DND-41 (cell line): Measurements from ENCODE around the gene IGSF21.
A peak's percentile ranks its signal among the peaks of the same experiment; 100 is the strongest.

Experiments
- ATAC-seq: fragments of 200-7000 bp; cut with Tn5 transposase; 3 replicates; pipeline ENCODE4 v1.9.1; 2021; ENCODE audit warnings: low read depth; ENCODE audit not compliant: insufficient read depth
- DNase-seq: peaks from one replicate; pipeline ENCODE4 v3.0.0-alpha.2; 2020
- H2AFZ ChIP-seq: 2 replicates; pipeline ENCODE4 v1.6.0; 2012; ENCODE audit warnings: low read depth, low read length
- H3K27ac ChIP-seq: 2 replicates; pipeline ENCODE4 v1.5.1; 2012; ENCODE audit warnings: low read length, inconsistent platforms
- H3K27me3 ChIP-seq: fragments of 200-600 bp; sonication (generic); 2 replicates; pipeline ENCODE4 v1.6.0; 2012; ENCODE audit warnings: low read length, mild to moderate bottlenecking, inconsistent platforms; ENCODE audit not compliant: insufficient read depth, poor library complexity
- H3K36me3 ChIP-seq: 2 replicates; pipeline ENCODE4 v1.5.1; 2012; ENCODE audit warnings: low read length, inconsistent platforms; ENCODE audit not compliant: insufficient read depth
- H3K4me1 ChIP-seq: 2 replicates; pipeline ENCODE4 v1.5.1; 2012; ENCODE audit warnings: mild to moderate bottlenecking, low read length; ENCODE audit not compliant: insufficient read depth
- H3K4me2 ChIP-seq: 2 replicates; pipeline ENCODE4 v1.6.0; 2012; ENCODE audit warnings: mild to moderate bottlenecking, moderate library complexity, low read length, inconsistent platforms; ENCODE audit not compliant: insufficient read depth
- H3K4me3 ChIP-seq, 2 experiments: fragments of 200-600 bp in 1 of 2; shearing (Covaris generic) in 1 of 2; 2 replicates each; pipeline ENCODE4 v1.5.1; 2012 to 2016; ENCODE audit warnings: inconsistent platforms in 2 of 2, low read length in 2 of 2, mild to moderate bottlenecking in 2 of 2, low read depth in 1 of 2, moderate library complexity in 1 of 2
- H3K79me2 ChIP-seq: 2 replicates; pipeline ENCODE4 v1.6.0; 2012; ENCODE audit warnings: low read length, inconsistent platforms; ENCODE audit not compliant: insufficient read depth
- H3K9ac ChIP-seq: 2 replicates; pipeline ENCODE4 v1.6.0; 2012; ENCODE audit warnings: low read depth, mild to moderate bottlenecking, inconsistent platforms, low read length, moderate library complexity
- H3K9me3 ChIP-seq: 2 replicates; pipeline ENCODE4 v1.5.1; 2012; ENCODE audit warnings: low read length, moderate library complexity, mild to moderate bottlenecking, inconsistent platforms; ENCODE audit not compliant: insufficient read depth, severe bottlenecking
- H4K20me1 ChIP-seq: 2 replicates; pipeline ENCODE4 v1.6.0; 2012; ENCODE audit warnings: low read length; ENCODE audit not compliant: insufficient read depth
- CTCF ChIP-seq: IDR thresholded peaks from 2 replicates; pipeline ENCODE4 v1.5.1; 2012; ENCODE audit warnings: borderline replicate concordance, low read length, moderate library complexity, mild to moderate bottlenecking; ENCODE audit not compliant: poor library complexity, severe bottlenecking; ENCODE audit errors: extremely low read depth
- EZH2 ChIP-seq: IDR thresholded peaks from 3 replicates; pipeline ENCODE4 v1.6.1; 2012; ENCODE audit warnings: borderline replicate concordance, low read depth, mild to moderate bottlenecking, moderate library complexity, low read length, inconsistent platforms; ENCODE audit not compliant: severe bottlenecking

IGSF21 gene

GRCh38 chr1:18217398-18218043 lies 109.9 kb downstream of the IGSF21 start:
- TF ChIP-seq EZH2 (no peak), CTCF (peak; percentile 56)
- DNase-seq = peak; percentile 29
- Histone ChIP-seq H3K27me3 (peaks cover 4% of the 10 kb centered on the region), H3K4me3 (no peak overlapping the region), H4K20me1 (no peaks in the 10 kb centered on the region), H3K9me3 (no peaks in the 10 kb centered on the region), H3K9ac (no peak overlapping the region), H3K79me2 (no peaks in the 10 kb centered on the region), H3K4me1 (no peaks in the 10 kb centered on the region), H2AFZ (no peak overlapping the region), H3K36me3 (no peaks in the 10 kb centered on the region), H3K27ac (no peak overlapping the region), H3K4me2 (no peak overlapping the region)
- ATAC-seq = no peak

- H3K4me2 ChIP-seq = no peak overlapping the region
- no peak overlapping the region for H3K27ac ChIP-seq
- H3K9me3 ChIP-seq = peaks cover 13% of the 10 kb centered on the region
- TF ChIP-seq CTCF (no peak), EZH2 (no peak)
- H3K36me3 ChIP-seq = no peaks in the 10 kb centered on the region
- no peak overlapping the region for H2AFZ ChIP-seq
- no peaks in the 10 kb centered on the region for H3K79me2 ChIP-seq
- no peak for ATAC-seq
- H3K9ac ChIP-seq = no peak overlapping the region
- no peak overlapping the region for H3K4me3 ChIP-seq
- no peaks in the 10 kb centered on the region for H3K27me3 ChIP-seq
- DNase-seq = no peak
- no peaks in the 10 kb centered on the region for H3K4me1 ChIP-seq
- 0 out of 2 replicates have a peak, but pooled peaks cover 3% of the 10 kb centered on the region for H4K20me1 ChIP-seq
Measured at GRCh38 chr1:18229625-18230024, 122.0 kb downstream of the IGSF21 start.

GRCh38 chr1:18230321-18230720 lies 122.7 kb downstream of the IGSF21 start:
- Histone ChIP-seq H3K4me3 (no peak overlapping the region), H3K36me3 (no peaks in the 10 kb centered on the region), H3K9ac (no peak overlapping the region), H3K79me2 (no peaks in the 10 kb centered on the region), H3K27me3 (no peaks in the 10 kb centered on the region), H2AFZ (no peak overlapping the region), H3K4me1 (no peaks in the 10 kb centered on the region), H3K4me2 (no peak overlapping the region), H3K27ac (no peak overlapping the region), H4K20me1 (0 out of 2 replicates have a peak, but pooled peaks cover 3% of the 10 kb centered on the region), H3K9me3 (peaks cover 13% of the 10 kb centered on the region)
- ATAC-seq (no peak), DNase-seq (no peak)
- TF ChIP-seq EZH2 = no peak
- no peak for TF ChIP-seq CTCF

- Histone ChIP-seq H3K27ac (no peak overlapping the region), H3K4me2 (no peak overlapping the region), H2AFZ (no peak overlapping the region), H4K20me1 (0 out of 2 replicates have a peak, but pooled peaks cover 3% of the 10 kb centered on the region), H3K9ac (no peak overlapping the region), H3K79me2 (no peaks in the 10 kb centered on the region), H3K36me3 (no peaks in the 10 kb centered on the region), H3K27me3 (no peaks in the 10 kb centered on the region), H3K4me3 (no peak overlapping the region), H3K4me1 (no peaks in the 10 kb centered on the region), H3K9me3 (peaks cover 13% of the 10 kb centered on the region)
- DNase-seq (no peak), ATAC-seq (no peak)
- TF ChIP-seq EZH2 = no peak
- no peak for TF ChIP-seq CTCF
Measured at GRCh38 chr1:18230840-18231239, 123.2 kb downstream of the IGSF21 start.
